AG04449 (cell line): ENCODE measurements around the gene CDH5.

Experiments used
- CTCF ChIA-PET: fragments of 350-600 bp; formaldehyde crosslinking; extraction: SDS; loops from one replicate; lab custom pipeline; 2021; ENCODE audit warnings: antibody characterized with exemption; lab: Yijun Ruan, JAX
- POLR2A ChIA-PET: fragments of 400-600, 350-600 bp; formaldehyde crosslinking; extraction: SDS; loops from one replicate; lab custom pipeline; 2020; ENCODE audit warnings: antibody characterized with exemption, inconsistent platforms; lab: Yijun Ruan, JAX
- DNase-seq: peaks from one replicate; pipeline ENCODE4 v3.0.0-alpha.2; 2010; ENCODE audit warnings: low read depth, low spot score
- H3K4me3 ChIP-seq: 2 replicates; pipeline ENCODE4 v1.5.1; 2011; ENCODE audit warnings: low read depth, mild to moderate bottlenecking, control low read depth, low read length
- CTCF ChIP-seq: IDR thresholded peaks from one replicate; pipeline ENCODE4 v1.5.1; 2011; ENCODE audit warnings: mild to moderate bottlenecking, moderate library complexity, low read length, control low read depth, inconsistent platforms; ENCODE audit not compliant: insufficient read depth; ENCODE audit errors: missing control alignments

CDH5 gene

GRCh38 chr16:66400503-66401380 is 34.3 kb downstream of the CDH5 start:
- no peak for DNase-seq
- CTCF ChIA-PET = interaction anchor here (0.7 to 1.3 kb wide), 4 partner anchors 43 to 203 kb away, joined by 3 to 5 read pairs (median 4); no protein-coding TSS in a partner anchor

GRCh38 chr16:66401610-66402009 is 35.1 kb downstream of the CDH5 start:
- DNase-seq = no peak
- H3K4me3 ChIP-seq = no peak overlapping the region
- ChIA-PET CTCF (interaction anchor here (1.2 to 1.9 kb wide), 2 partner anchors 8 to 44 kb away, joined by 4 to 5 read pairs; no protein-coding TSS in a partner anchor), POLR2A (no interaction called here)
- no peak for TF ChIP-seq CTCF

More at GRCh38 chr16:66400503-66401380, 34.3 kb downstream of the CDH5 start:
- TF ChIP-seq CTCF = no peak
- H3K4me3 ChIP-seq = no peak overlapping the region
- POLR2A ChIA-PET = no interaction called here

- POLR2A ChIA-PET = no interaction called here
- TF ChIP-seq CTCF = no peak
- H3K4me3 ChIP-seq = no peak overlapping the region
- CTCF ChIA-PET = interaction anchor here (1.2 to 9.6 kb wide), 3 partner anchors 9 to 76 kb away, joined by 4 to 273 read pairs (median 5); no protein-coding TSS in a partner anchor
- no peak for DNase-seq
Measured at GRCh38 chr16:66402166-66402565, 35.7 kb downstream of the CDH5 start.

GRCh38 chr16:66402591-66403230 is 36.2 kb downstream of the CDH5 start:
- ChIA-PET CTCF (interaction anchor here (0.9 to 9.6 kb wide), 5 partner anchors 9 to 470 kb away, joined by 3 to 273 read pairs (median 10); no protein-coding TSS in a partner anchor), POLR2A (no interaction called here)
- TF ChIP-seq CTCF = no peak
- no peak overlapping the region for H3K4me3 ChIP-seq
- DNase-seq = no peak

- no peak overlapping the region for H3K4me3 ChIP-seq
- DNase-seq = no peak
- ChIA-PET POLR2A (interaction anchor here (0.6 kb wide), 1 partner anchor 207 kb away, joined by 3 read pairs; no protein-coding TSS in a partner anchor), CTCF (interaction anchor here (0.9 to 9.6 kb wide), 13 partner anchors 10 to 469 kb away, joined by 3 to 273 read pairs (median 6); partner anchors contain the start of genes CMTM3, DYNC1LI2 and NAE1)
- TF ChIP-seq CTCF = no peak
Measured at GRCh38 chr16:66403531-66404145, 37.1 kb downstream of the CDH5 start.
